Stimulated activated CD4-positive, alpha-beta T cell treated with anti-CD3 and anti-CD28 coated beads, TNF-alpha, amount 100 ng/mL, for 4 hours (primary cell): ENCODE measurements around the gene PRKCE.

Experiments used
- DNase-seq, 3 experiments: peaks; one replicate each; pipeline ENCODE4 v3.0.0-alpha.2; 2020; ENCODE audit warnings: low read depth in 3 of 3

The PRKCE gene

GRCh38 chr2:46042207-46042637, 390.7 kb downstream of the PRKCE start:
- no peak for DNase-seq

GRCh38 chr2:46042711-46043110, 391.2 kb downstream of the PRKCE start:
- DNase-seq, result no peak

GRCh38 chr2:46045888-46046287, 394.4 kb downstream of the PRKCE start:
- DNase-seq, result no peak

GRCh38 chr2:46047290-46047689, 395.8 kb downstream of the PRKCE start:
- DNase-seq, result no peak

- no peak for DNase-seq
Observed at GRCh38 chr2:46048693-46049092, 397.2 kb downstream of the PRKCE start.

GRCh38 chr2:46050027-46050426, 398.6 kb downstream of the PRKCE start:
- DNase-seq, result no peak

GRCh38 chr2:46050489-46050888, 399.0 kb downstream of the PRKCE start:
- DNase-seq, result no peak

- no peak for DNase-seq
Observed at GRCh38 chr2:46051085-46051484, 399.6 kb downstream of the PRKCE start.

GRCh38 chr2:46053564-46053963, 402.1 kb downstream of the PRKCE start:
- DNase-seq, result peak in 1 of 3 experiments; percentile 4

GRCh38 chr2:46056541-46056940, 405.1 kb downstream of the PRKCE start:
- DNase-seq, result no peak

GRCh38 chr2:46058140-46058539, 406.7 kb downstream of the PRKCE start:
- no peak for DNase-seq

GRCh38 chr2:46062637-46063412, 411.4 kb downstream of the PRKCE start:
- peak; percentile 26 to 47 (median 31) for DNase-seq

- no peak for DNase-seq
Observed at GRCh38 chr2:46064396-46064795, 412.9 kb downstream of the PRKCE start.

GRCh38 chr2:46065152-46065551, 413.7 kb downstream of the PRKCE start:
- DNase-seq, result no peak

GRCh38 chr2:46066116-46066515, 414.6 kb downstream of the PRKCE start:
- no peak for DNase-seq

GRCh38 chr2:46066601-46067000, 415.1 kb downstream of the PRKCE start:
- no peak for DNase-seq

- DNase-seq, result no peak
Observed at GRCh38 chr2:46067062-46067461, 415.6 kb downstream of the PRKCE start.

- DNase-seq, result no peak
Observed at GRCh38 chr2:46067501-46068305, 416.2 kb downstream of the PRKCE start.

GRCh38 chr2:46068636-46069035, 417.2 kb downstream of the PRKCE start:
- no peak for DNase-seq

- DNase-seq, result no peak
Observed at GRCh38 chr2:46071074-46071473, 419.6 kb downstream of the PRKCE start.

GRCh38 chr2:46072101-46072820, 420.8 kb downstream of the PRKCE start:
- DNase-seq, result no peak

- no peak for DNase-seq
Observed at GRCh38 chr2:46073540-46074046, 422.1 kb downstream of the PRKCE start.
